ENCODE data around the gene SLC2A9.

GRCh38 chr4:9942139-9942538 is 79.2 kb downstream of the SLC2A9 start:
- TF ChIP-seq CTCF (conservative IDR thresholded peaks at IDR 0.05; ENCODE audit: low read length) (no peak), EZH2phosphoT487 (IDR thresholded peaks at IDR 0.05; ENCODE audit: borderline replicate concordance) (no peak)

Measured in Loucy (cell line).